Hepatocyte (in vitro differentiated cells): ENCODE results near the gene FAT2.

ENCODE experiments used
- EZH2 ChIP-seq: fragments of 200-600 bp; sonication (generic); IDR thresholded peaks from 2 replicates; pipeline ENCODE4 v1.6.1; 2016; ENCODE audit warnings: antibody characterized with exemption, mild to moderate bottlenecking, borderline replicate concordance
- EZH2phosphoT487 ChIP-seq: fragments of 200-600 bp; sonication (generic); IDR thresholded peaks from one replicate; pipeline ENCODE4 v1.6.1; 2018; ENCODE audit warnings: antibody characterized with exemption, mild to moderate bottlenecking, low read depth, moderate library complexity; ENCODE audit not compliant: unreplicated experiment, severe bottlenecking
- TF ChIP-seq, protein P1 (sequence below): fragments of 200-600 bp; sonication (generic); IDR thresholded peaks from 2 replicates; pipeline ENCODE4 v1.5.1; 2016; ENCODE audit warnings: antibody characterized with exemption, mild to moderate bottlenecking; ENCODE audit not compliant: poor library complexity

DNA sequence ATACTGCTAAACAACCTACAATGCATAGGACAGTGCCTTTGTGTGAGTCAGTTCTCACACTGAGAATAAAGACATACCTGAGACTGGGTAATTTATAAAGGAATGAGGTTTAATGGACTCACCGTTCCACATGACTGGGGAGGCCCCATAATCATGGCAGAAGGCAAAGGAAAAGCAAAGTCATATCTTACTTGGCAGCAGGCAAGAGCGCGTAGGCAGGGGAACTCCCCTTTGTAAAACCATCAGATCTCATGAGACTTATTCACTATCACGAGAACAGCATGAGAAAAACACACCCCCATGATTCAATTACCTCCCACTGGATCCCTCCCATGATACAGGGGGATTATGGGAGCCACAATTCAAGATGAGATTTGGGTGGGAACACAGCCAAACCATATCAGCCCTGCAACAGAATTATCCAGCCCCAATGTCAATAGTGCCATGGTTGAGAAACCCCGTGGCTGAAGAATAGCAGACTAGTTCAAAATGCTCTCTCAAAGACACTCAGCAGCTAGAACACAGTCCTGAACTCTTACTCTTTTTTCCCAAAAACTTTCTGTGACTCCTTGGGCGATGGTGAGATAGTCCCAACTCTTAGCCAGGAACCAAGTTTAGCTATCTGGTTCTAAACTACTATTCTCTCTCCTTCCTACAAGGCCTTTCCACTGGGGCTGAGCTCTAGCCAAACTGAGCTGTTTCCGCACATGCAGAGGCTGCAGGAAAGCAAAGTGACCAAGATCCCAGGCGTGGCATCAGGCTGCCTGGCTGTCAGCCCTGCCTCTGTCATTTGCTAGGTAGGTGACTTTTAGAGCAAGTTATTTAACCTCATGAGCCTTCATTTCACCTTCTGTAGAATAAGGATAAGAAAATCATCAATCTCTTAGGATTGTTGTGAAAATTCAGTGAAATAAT, 21.7 kb downstream of the FAT2 start:
- TF ChIP-seq, protein P1, sequence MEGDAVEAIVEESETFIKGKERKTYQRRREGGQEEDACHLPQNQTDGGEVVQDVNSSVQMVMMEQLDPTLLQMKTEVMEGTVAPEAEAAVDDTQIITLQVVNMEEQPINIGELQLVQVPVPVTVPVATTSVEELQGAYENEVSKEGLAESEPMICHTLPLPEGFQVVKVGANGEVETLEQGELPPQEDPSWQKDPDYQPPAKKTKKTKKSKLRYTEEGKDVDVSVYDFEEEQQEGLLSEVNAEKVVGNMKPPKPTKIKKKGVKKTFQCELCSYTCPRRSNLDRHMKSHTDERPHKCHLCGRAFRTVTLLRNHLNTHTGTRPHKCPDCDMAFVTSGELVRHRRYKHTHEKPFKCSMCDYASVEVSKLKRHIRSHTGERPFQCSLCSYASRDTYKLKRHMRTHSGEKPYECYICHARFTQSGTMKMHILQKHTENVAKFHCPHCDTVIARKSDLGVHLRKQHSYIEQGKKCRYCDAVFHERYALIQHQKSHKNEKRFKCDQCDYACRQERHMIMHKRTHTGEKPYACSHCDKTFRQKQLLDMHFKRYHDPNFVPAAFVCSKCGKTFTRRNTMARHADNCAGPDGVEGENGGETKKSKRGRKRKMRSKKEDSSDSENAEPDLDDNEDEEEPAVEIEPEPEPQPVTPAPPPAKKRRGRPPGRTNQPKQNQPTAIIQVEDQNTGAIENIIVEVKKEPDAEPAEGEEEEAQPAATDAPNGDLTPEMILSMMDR, result no peak
- TF ChIP-seq EZH2 (no peak), EZH2phosphoT487 (no peak)
